HepG2 (cell line): ENCODE data around the gene ZNF853. TPM values are rescaled to one million over a fixed set of nuclear protein-coding genes. Genes with fewer than 3 reads are reported as not detected.

Experiments used
- ATAC-seq: fragments of 200-7000 bp; cut with Tn5 transposase; 3 replicates; pipeline ENCODE4 v1.9.1; 2020; ENCODE audit warnings: mild to moderate bottlenecking, moderate library complexity
- BruUV-seq: library from RNA; stranded (reverse); fragments of 400-500 nt; replicated peaks from 2 replicates; lab custom pipeline; 2021; lab: Mats Ljungman, UMichigan
- CTCF ChIA-PET: fragments of 300-600 bp; formaldehyde crosslinking; extraction: SDS; loops from one replicate; lab custom pipeline; 2021; ENCODE audit warnings: low total read pairs, inconsistent platforms, low intra/inter-chr PET ratio; lab: Yijun Ruan, JAX
- POLR2A ChIA-PET: fragments of 350-600 bp; sonication (Branson Sonifier 250); formaldehyde crosslinking; loops from one replicate; lab custom pipeline; 2020; ENCODE audit warnings: antibody characterized with exemption, inconsistent platforms; lab: Yijun Ruan, JAX
- DNase-seq: peaks from one replicate; pipeline ENCODE4 v3.0.0-alpha.2; 2015; ENCODE audit warnings: low spot score
- FAIRE-seq: peaks from 3 replicates; lab custom pipeline; 2011; peaks lifted over from hg19 to GRCh38; lab: Jason Lieb, UNC
- H2AFZ ChIP-seq: one replicate; pipeline ENCODE4 v1.6.1; 2011; ENCODE audit warnings: low read length, inconsistent platforms
- H3K27ac ChIP-seq: fragments of 300-600 bp; 3 replicates; pipeline ENCODE4 v1.8.0; 2011; ENCODE audit warnings: mixed run types, mild to moderate bottlenecking, mixed read lengths, low read length, inconsistent platforms; ENCODE audit not compliant: insufficient read depth; ENCODE audit errors: extremely low read length
- H3K27me3 ChIP-seq, 2 experiments: fragments of 200-600 bp in 1 of 2; 2 replicates in 1 of 2; 3 replicates in 1 of 2; pipeline versions ENCODE4 v1.6.0 to v1.8.0; 2011; ENCODE audit warnings: low read length in 2 of 2, mild to moderate bottlenecking in 2 of 2, moderate library complexity in 2 of 2, inconsistent platforms in 1 of 2; ENCODE audit not compliant: insufficient read depth in 2 of 2, control insufficient read depth in 1 of 2
- H3K36me3 ChIP-seq, 2 experiments: fragments of 200-600 bp in 1 of 2; replicated peaks in 1 of 2; 2 replicates in 1 of 2; 3 replicates in 1 of 2; pipeline versions ENCODE4 v1.5.1 to v1.8.0; 2011; ENCODE audit warnings: low read length in 2 of 2, inconsistent platforms in 1 of 2; ENCODE audit not compliant: insufficient read depth in 2 of 2, control insufficient read depth in 1 of 2
- H3K4me1 ChIP-seq: 2 replicates; pipeline ENCODE4 v1.5.1; 2012; ENCODE audit warnings: low read length, inconsistent platforms; ENCODE audit not compliant: insufficient read depth
- H3K4me2 ChIP-seq: 2 replicates; pipeline ENCODE4 v1.6.0; 2011; ENCODE audit warnings: low read depth, low read length, inconsistent platforms
- H3K4me3 ChIP-seq, 3 experiments: fragments of 200-600 bp in 1 of 3; sonication (generic), shearing (Covaris generic) in 1 of 3; replicated peaks in 1 of 3; 2 replicates each; pipeline ENCODE4 v1.5.1; 2011 to 2016; ENCODE audit warnings: low read length in 3 of 3, inconsistent platforms in 2 of 3, low read depth in 2 of 3, mild to moderate bottlenecking in 2 of 3, control low read depth in 1 of 3, mixed read lengths in 1 of 3; ENCODE audit not compliant: insufficient read depth in 1 of 3
- H3K79me2 ChIP-seq: one replicate; pipeline ENCODE4 v1.6.1; 2011; ENCODE audit warnings: low read length, inconsistent platforms; ENCODE audit not compliant: insufficient read depth
- H3K9ac ChIP-seq: 2 replicates; pipeline ENCODE4 v1.6.0; 2011; ENCODE audit warnings: mild to moderate bottlenecking, low read depth, low read length, inconsistent platforms; ENCODE audit not compliant: insufficient read depth
- H3K9me3 ChIP-seq: 2 replicates; pipeline ENCODE4 v1.5.1; 2012; ENCODE audit warnings: mild to moderate bottlenecking, low read length
- H4K20me1 ChIP-seq: 2 replicates; pipeline ENCODE4 v1.6.0; 2011; ENCODE audit warnings: inconsistent platforms, mild to moderate bottlenecking, low read length, moderate library complexity; ENCODE audit not compliant: insufficient read depth
- AGO2 ChIP-seq: fragments of 200-400 bp; formaldehyde crosslinking; optimal IDR thresholded peaks from 2 replicates; pipeline ENCODE3; 2017; ENCODE audit warnings: mild to moderate bottlenecking, low read depth, low read length, moderate library complexity
- ATF7-NPFF ChIP-seq: sonication (generic); formaldehyde crosslinking; IDR thresholded peaks from 2 replicates; pipeline ENCODE4 v1.8.1; 2023; ENCODE audit warnings: mild to moderate bottlenecking, low read depth, missing genetic modification reagents, moderate library complexity
- ZNF446 ChIP-seq: sonication (generic); formaldehyde crosslinking; IDR thresholded peaks from 2 replicates; pipeline ENCODE4 v1.5.0; 2020; ENCODE audit warnings: mild to moderate bottlenecking, missing genetic modification reagents
- WGBS: methylation state at CpG from one replicate; pipeline ENCODE4 v1.1.6; 2017; ENCODE audit warnings: low lambda C conversion rate; 5-methylcytosine and 5-hydroxymethylcytosine counted together
- in situ Hi-C: cut with HindIII; loops from 2 replicates; pipeline ENCODE4 v1.10.0; 2017; ENCODE audit warnings: low pct_unique_long_range_greater_than_20kb; ENCODE audit not compliant: extremely low pct_ligation_motif_present
- intact Hi-C: fragments of 100-400 bp; cut with micrococcal nuclease; formaldehyde crosslinking; loops from one replicate; pipeline ENCODE4 v1.10.0; 2022; ENCODE audit not compliant: unreplicated experiment
- polyA plus RNA-seq, 8 experiments: library from polyadenylated mRNA; depleted of rRNA in 3 of 8; stranded (reverse) in 7 of 8; unstranded in 1 of 8; fragments of >200 nt; fragmentation: Illumina TruSeq in 4 of 8; extraction: Trizol in 4 of 8; gene quantifications; 2 replicates each; pipeline versions ENCODE4 v1.2.1 to v1.2.3, GENCODE V29; 2011 to 2016; ENCODE audit warnings: low read depth in 4 of 8, missing spikeins in 1 of 8, mixed read lengths in 1 of 8; ENCODE audit not compliant: insufficient read depth in 1 of 8
- total RNA-seq, 5 experiments: library from RNA; depleted of rRNA; stranded (reverse); fragments of >200 nt; fragmentation: Illumina TruSeq; extraction: Trizol; gene quantifications; 2 replicates each; pipeline ENCODE4 v1.2.3, GENCODE V29; 2016; ENCODE audit warnings: low read depth in 1 of 5
- TF ChIP-seq, protein P1 (sequence below): sonication (generic); formaldehyde crosslinking; IDR thresholded peaks from 2 replicates; pipeline ENCODE4 v1.8.1; 2022; ENCODE audit warnings: low read depth, mild to moderate bottlenecking, missing genetic modification reagents

The ZNF853 gene
- total and polyA plus RNA-seq, 2 of the 13 experiments (the other 11 are each of a cell fraction or from before 2014, with no cell fraction given) = 2.1 to 6.2 TPM

DNA sequence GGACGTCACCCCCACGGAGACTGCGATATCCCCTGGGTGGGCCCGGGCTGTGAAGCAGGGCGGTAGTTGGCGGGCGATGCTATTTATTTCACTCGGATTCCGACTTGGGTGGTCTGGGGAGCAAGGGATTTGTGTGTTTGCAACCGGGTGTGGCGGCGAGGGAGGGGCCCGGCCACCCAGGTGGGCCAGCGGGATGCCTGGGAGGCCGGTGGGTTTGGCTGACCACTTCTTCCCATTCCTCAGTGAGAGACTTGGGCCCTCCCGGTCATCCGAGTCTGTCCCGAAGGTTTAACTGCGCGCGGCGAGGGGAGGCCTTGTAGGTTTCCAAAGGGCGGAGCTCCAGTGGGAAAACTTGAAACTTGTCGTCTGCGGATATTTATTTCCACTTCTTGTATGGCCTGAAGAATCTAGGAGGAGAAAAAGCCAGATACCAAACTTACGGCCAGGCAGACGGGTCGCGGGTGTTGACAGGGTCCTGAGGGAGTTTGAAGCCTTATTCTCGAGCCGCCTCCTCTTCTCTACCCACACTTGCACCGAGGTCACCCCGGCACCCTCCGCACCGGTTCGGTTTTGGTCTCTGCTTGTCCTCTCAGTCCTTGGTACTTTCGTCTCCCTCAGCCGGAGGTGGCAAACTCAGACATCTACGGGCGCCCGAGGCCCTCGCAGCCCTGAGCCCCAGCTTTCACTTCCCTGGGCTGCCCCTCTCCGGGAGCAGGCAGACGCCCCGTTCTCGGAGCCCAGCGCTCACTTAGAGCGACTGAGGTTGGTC, 39.6 kb downstream of the ZNF853 start:
- Histone ChIP-seq H3K36me3 (peaks cover 2 to 8% of the 10 kb centered on the region in 2 experiments; a peak in 2 of 5 replicates), H3K4me3 (no peak overlapping the region), H2AFZ (no peak overlapping the region), H4K20me1 (no peaks in the 10 kb centered on the region), H3K79me2 (no peaks in the 10 kb centered on the region), H3K27me3 (no peaks in the 10 kb centered on the region), H3K4me2 (no peak overlapping the region), H3K4me1 (peaks cover 18% of the 10 kb centered on the region), H3K9me3 (no peaks in the 10 kb centered on the region), H3K9ac (no peak overlapping the region), H3K27ac (no peak overlapping the region)
- no TSS peak for BruUV-seq
- POLR2A ChIA-PET = no interaction called here
- in situ Hi-C loops = no loop called here
- no peak for ATAC-seq
- DNase-seq = no peak
- CTCF ChIA-PET = no interaction called here
- WGBS = 98% methylated on average over 48 of the region's 48 CpGs
- intact Hi-C loops = no loop called here
- no peak for FAIRE-seq
- TF ChIP-seq ATF7-NPFF (CRISPR knock-in tag) (no peak), AGO2 (peak; percentile 48), ZNF446 (CRISPR knock-in tag) (no peak)
- TF ChIP-seq, protein P1, sequence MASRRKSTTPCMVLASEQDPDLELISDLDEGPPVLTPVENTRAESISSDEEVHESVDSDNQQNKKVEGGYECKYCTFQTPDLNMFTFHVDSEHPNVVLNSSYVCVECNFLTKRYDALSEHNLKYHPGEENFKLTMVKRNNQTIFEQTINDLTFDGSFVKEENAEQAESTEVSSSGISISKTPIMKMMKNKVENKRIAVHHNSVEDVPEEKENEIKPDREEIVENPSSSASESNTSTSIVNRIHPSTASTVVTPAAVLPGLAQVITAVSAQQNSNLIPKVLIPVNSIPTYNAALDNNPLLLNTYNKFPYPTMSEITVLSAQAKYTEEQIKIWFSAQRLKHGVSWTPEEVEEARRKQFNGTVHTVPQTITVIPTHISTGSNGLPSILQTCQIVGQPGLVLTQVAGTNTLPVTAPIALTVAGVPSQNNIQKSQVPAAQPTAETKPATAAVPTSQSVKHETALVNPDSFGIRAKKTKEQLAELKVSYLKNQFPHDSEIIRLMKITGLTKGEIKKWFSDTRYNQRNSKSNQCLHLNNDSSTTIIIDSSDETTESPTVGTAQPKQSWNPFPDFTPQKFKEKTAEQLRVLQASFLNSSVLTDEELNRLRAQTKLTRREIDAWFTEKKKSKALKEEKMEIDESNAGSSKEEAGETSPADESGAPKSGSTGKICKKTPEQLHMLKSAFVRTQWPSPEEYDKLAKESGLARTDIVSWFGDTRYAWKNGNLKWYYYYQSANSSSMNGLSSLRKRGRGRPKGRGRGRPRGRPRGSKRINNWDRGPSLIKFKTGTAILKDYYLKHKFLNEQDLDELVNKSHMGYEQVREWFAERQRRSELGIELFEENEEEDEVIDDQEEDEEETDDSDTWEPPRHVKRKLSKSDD = no peak
